Suprapubic skin (tissue), 3 donors: Measurements from ENCODE around the gene HOXA9.

ENCODE experiments used
- POLR2A ChIP-seq, 2 donors: fragments of 450-650 bp; IDR thresholded peaks; one replicate each; pipeline ENCODE4 v1.6.1; 2017; ENCODE audit warnings: antibody characterized with exemption in 2 of 2, mild to moderate bottlenecking in 2 of 2, moderate library complexity in 2 of 2
- TF ChIP-seq, protein P1 (sequence below), 2 donors: fragments of 200-600 bp in 1 of 2; fragments of 450-650 bp in 1 of 2; sonication (generic) in 1 of 2; IDR thresholded peaks; one replicate each; pipeline ENCODE4 v1.5.1; 2016 to 2019; ENCODE audit warnings: antibody characterized with exemption in 2 of 2, mild to moderate bottlenecking in 1 of 2, moderate library complexity in 1 of 2

DNA sequence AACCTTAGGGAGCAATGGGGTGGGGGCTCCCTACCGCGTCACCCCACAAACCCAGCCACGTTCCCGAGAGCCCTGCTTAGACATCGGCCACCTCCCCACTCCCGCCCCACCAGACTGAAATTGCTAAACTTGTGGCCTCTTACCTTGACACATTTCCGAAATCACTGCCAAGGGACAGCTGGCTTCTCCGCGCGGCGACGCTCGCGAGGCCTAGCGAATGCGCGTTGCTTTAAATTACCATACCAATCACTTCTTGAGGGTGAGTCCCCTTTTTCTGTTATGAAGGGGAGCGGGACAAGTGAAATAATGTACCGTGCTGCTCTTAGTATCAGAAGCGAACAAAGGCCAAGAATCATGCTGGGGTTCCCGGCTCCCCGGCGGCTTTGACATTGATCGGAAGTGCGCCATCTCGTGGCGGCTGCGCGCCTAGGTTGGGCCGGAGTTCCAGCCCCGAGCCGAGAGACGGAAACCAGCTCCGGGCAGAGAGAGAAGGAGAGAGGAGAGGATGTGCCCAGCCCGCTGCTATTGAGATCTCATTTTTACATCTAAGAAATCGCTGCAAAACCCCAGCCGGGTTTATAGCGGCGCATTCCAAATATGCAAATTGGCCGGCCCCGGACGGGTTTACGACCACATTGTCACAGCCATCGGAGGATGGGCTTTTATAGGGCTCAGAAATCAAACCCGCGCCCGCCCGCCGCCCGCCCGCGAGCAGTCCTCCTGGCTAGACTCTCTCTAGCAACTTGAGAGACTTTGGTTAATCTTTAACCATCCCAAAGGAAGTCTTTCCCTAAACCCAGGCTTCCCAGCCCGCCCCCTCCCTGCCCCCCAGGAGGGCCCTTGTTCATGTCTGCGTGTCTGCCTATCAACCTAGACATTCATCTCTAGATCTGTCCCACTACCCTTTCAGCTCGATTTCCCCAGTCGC, 14.4 kb upstream of the HOXA9 start:
- no peak for TF ChIP-seq POLR2A (IDR thresholded peaks at IDR 0.05)
- TF ChIP-seq, protein P1, sequence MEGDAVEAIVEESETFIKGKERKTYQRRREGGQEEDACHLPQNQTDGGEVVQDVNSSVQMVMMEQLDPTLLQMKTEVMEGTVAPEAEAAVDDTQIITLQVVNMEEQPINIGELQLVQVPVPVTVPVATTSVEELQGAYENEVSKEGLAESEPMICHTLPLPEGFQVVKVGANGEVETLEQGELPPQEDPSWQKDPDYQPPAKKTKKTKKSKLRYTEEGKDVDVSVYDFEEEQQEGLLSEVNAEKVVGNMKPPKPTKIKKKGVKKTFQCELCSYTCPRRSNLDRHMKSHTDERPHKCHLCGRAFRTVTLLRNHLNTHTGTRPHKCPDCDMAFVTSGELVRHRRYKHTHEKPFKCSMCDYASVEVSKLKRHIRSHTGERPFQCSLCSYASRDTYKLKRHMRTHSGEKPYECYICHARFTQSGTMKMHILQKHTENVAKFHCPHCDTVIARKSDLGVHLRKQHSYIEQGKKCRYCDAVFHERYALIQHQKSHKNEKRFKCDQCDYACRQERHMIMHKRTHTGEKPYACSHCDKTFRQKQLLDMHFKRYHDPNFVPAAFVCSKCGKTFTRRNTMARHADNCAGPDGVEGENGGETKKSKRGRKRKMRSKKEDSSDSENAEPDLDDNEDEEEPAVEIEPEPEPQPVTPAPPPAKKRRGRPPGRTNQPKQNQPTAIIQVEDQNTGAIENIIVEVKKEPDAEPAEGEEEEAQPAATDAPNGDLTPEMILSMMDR (IDR thresholded peaks at IDR 0.05), result peak; percentile 61 to 93
